ENCODE measurements around the gene CAMK1.

Gene CAMK1

GRCh38 chr3:9809615-9810432 lies 40.1 kb upstream of the CAMK1 start, which contains the start of gene TTLL3:
Gene TTLL3, plus strand, starts transcription at chr3:9810262. Its CDS starts 400 bp downstream, at chr3:9810662.
- TF ChIP-seq YY1 (IDR thresholded peaks at IDR 0.05; ENCODE audit: insufficient read depth, insufficient read length) (no peak), ZNF274 (IDR thresholded peaks at IDR 0.05; ENCODE audit: low read depth, low read length) (no peak), SUZ12 (IDR thresholded peaks at IDR 0.05; ENCODE audit: extremely low read depth, insufficient read depth, insufficient read length) (no peak)
- DNase-seq (ENCODE audit: low read depth, low spot score), result no peak

GRCh38 chr3:9809239-9809614 lies 39.5 kb upstream of the CAMK1 start:
- H3K36me3 ChIP-seq (ENCODE audit: insufficient read depth, insufficient read length, low read length), result peaks cover 42% of the 10 kb centered on the region
- no peak for DNase-seq (ENCODE audit: low read depth, low spot score)
- TF ChIP-seq YY1 (IDR thresholded peaks at IDR 0.05; ENCODE audit: insufficient read depth, insufficient read length) (no peak), ZNF274 (IDR thresholded peaks at IDR 0.05; ENCODE audit: low read depth, low read length) (no peak), SUZ12 (IDR thresholded peaks at IDR 0.05; ENCODE audit: extremely low read depth, insufficient read depth, insufficient read length) (no peak)
- peaks cover 6% of the 10 kb centered on the region for H3K4me1 ChIP-seq (ENCODE audit: insufficient read depth, insufficient read length)
- H3K9me3 ChIP-seq (ENCODE audit: insufficient read depth, low read length), result no peaks in the 10 kb centered on the region
- peaks cover 17% of the 10 kb centered on the region for H3K27me3 ChIP-seq (ENCODE audit: insufficient read depth, insufficient read length)
- H3K4me3 ChIP-seq (ENCODE audit: insufficient read length, low read depth), result no peak overlapping the region
- H3K9ac ChIP-seq (ENCODE audit: insufficient read length, low read depth), result peak overlapping the region; percentile 84

More at GRCh38 chr3:9809615-9810432, 40.1 kb upstream of the CAMK1 start, which contains the start of gene TTLL3:
- Histone ChIP-seq H3K4me1 (ENCODE audit: insufficient read depth, insufficient read length) (peaks cover 6% of the 10 kb centered on the region), H3K4me3 (ENCODE audit: insufficient read length, low read depth) (peak within 1 kb of the TSS; percentile 55), H3K9ac (ENCODE audit: insufficient read length, low read depth) (peak within 1 kb of the TSS; percentile 84), H3K9me3 (ENCODE audit: insufficient read depth, low read length) (no peaks in the 10 kb centered on the region), H3K27me3 (ENCODE audit: insufficient read depth, insufficient read length) (peaks cover 17% of the 10 kb centered on the region), H3K36me3 (ENCODE audit: insufficient read depth, insufficient read length, low read length) (peaks cover 36% of the 10 kb centered on the region)

- no peak overlapping the region for H3K4me3 ChIP-seq (ENCODE audit: insufficient read length, low read depth)
- peaks cover 48% of the 10 kb centered on the region for H3K36me3 ChIP-seq (ENCODE audit: insufficient read depth, insufficient read length, low read length)
- H3K9me3 ChIP-seq (ENCODE audit: insufficient read depth, low read length), result no peaks in the 10 kb centered on the region
- H3K27me3 ChIP-seq (ENCODE audit: insufficient read depth, insufficient read length), result peaks cover 17% of the 10 kb centered on the region
- TF ChIP-seq ZNF274 (IDR thresholded peaks at IDR 0.05; ENCODE audit: low read depth, low read length) (no peak), SUZ12 (IDR thresholded peaks at IDR 0.05; ENCODE audit: extremely low read depth, insufficient read depth, insufficient read length) (no peak), YY1 (IDR thresholded peaks at IDR 0.05; ENCODE audit: insufficient read depth, insufficient read length) (no peak)
- H3K4me1 ChIP-seq (ENCODE audit: insufficient read depth, insufficient read length), result peaks cover 6% of the 10 kb centered on the region
- peak; percentile 42 for DNase-seq (ENCODE audit: low read depth, low spot score)
- H3K9ac ChIP-seq (ENCODE audit: insufficient read length, low read depth), result no peak overlapping the region
These were observed 38.7 kb upstream of the CAMK1 start for GRCh38 chr3:9808345-9809037.

DNA sequence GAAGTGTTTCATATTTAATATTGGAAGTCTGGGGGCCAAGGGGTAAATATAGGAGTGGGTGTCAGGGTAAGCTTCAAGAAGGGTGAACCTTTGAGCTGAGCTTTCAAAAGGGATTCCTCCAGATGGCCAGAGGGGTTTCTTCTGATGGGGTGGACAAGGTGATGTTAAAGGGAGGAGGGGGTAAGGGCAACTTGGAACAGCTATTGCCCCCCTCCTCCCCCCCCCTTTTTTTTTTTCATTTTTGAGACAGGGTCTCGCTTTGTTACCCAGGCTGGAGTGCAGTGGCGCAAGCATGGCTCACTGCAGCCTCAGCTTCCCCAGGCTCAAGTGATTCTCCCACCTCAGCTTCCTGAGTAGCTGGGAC lies 38.2 kb upstream of the CAMK1 start:
- Histone ChIP-seq H3K9me3 (ENCODE audit: insufficient read depth, low read length) (no peaks in the 10 kb centered on the region), H3K4me3 (ENCODE audit: insufficient read length, low read depth) (no peak overlapping the region), H3K9ac (ENCODE audit: insufficient read length, low read depth) (no peak overlapping the region), H3K36me3 (ENCODE audit: insufficient read depth, insufficient read length, low read length) (peaks cover 48% of the 10 kb centered on the region), H3K4me1 (ENCODE audit: insufficient read depth, insufficient read length) (peaks cover 6% of the 10 kb centered on the region), H3K27me3 (ENCODE audit: insufficient read depth, insufficient read length) (peaks cover 17% of the 10 kb centered on the region)
- TF ChIP-seq SUZ12 (IDR thresholded peaks at IDR 0.05; ENCODE audit: extremely low read depth, insufficient read depth, insufficient read length), result no peak
- TF ChIP-seq ZNF274 (IDR thresholded peaks at IDR 0.05; ENCODE audit: low read depth, low read length), result no peak
- TF ChIP-seq YY1 (IDR thresholded peaks at IDR 0.05; ENCODE audit: insufficient read depth, insufficient read length), result no peak
- no peak for DNase-seq (ENCODE audit: low read depth, low spot score)

GRCh38 chr3:9806688-9807589 lies 37.2 kb upstream of the CAMK1 start:
- DNase-seq (ENCODE audit: low read depth, low spot score), result no peak
- Histone ChIP-seq H3K4me1 (ENCODE audit: insufficient read depth, insufficient read length) (peaks cover 6% of the 10 kb centered on the region), H3K9ac (ENCODE audit: insufficient read length, low read depth) (no peak overlapping the region), H3K27me3 (ENCODE audit: insufficient read depth, insufficient read length) (peaks cover 16% of the 10 kb centered on the region), H3K9me3 (ENCODE audit: insufficient read depth, low read length) (no peaks in the 10 kb centered on the region), H3K36me3 (ENCODE audit: insufficient read depth, insufficient read length, low read length) (peaks cover 50% of the 10 kb centered on the region), H3K4me3 (ENCODE audit: insufficient read length, low read depth) (no peak overlapping the region)
- TF ChIP-seq ZNF274 (IDR thresholded peaks at IDR 0.05; ENCODE audit: low read depth, low read length), result no peak
- TF ChIP-seq SUZ12 (IDR thresholded peaks at IDR 0.05; ENCODE audit: extremely low read depth, insufficient read depth, insufficient read length), result no peak

- H3K4me3 ChIP-seq (ENCODE audit: insufficient read length, low read depth), result no peak overlapping the region
- TF ChIP-seq ZNF274 (IDR thresholded peaks at IDR 0.05; ENCODE audit: low read depth, low read length), result no peak
- no peak for TF ChIP-seq SUZ12 (IDR thresholded peaks at IDR 0.05; ENCODE audit: extremely low read depth, insufficient read depth, insufficient read length)
- TF ChIP-seq YY1 (IDR thresholded peaks at IDR 0.05; ENCODE audit: insufficient read depth, insufficient read length), result no peak
- H3K9me3 ChIP-seq (ENCODE audit: insufficient read depth, low read length), result no peaks in the 10 kb centered on the region
- peaks cover 57% of the 10 kb centered on the region for H3K36me3 ChIP-seq (ENCODE audit: insufficient read depth, insufficient read length, low read length)
- no peak for DNase-seq (ENCODE audit: low read depth, low spot score)
- no peak overlapping the region for H3K9ac ChIP-seq (ENCODE audit: insufficient read length, low read depth)
- peaks cover 6% of the 10 kb centered on the region for H3K4me1 ChIP-seq (ENCODE audit: insufficient read depth, insufficient read length)
- peaks cover 8% of the 10 kb centered on the region for H3K27me3 ChIP-seq (ENCODE audit: insufficient read depth, insufficient read length)
These were observed 36.4 kb upstream of the CAMK1 start for GRCh38 chr3:9806137-9806536.
